ENCODE results near the gene NBPF12.
"Not testable (repeated sequence)": the region's sequence is repeated elsewhere in the genome, so short reads cannot be mapped to it uniquely, and the experiment has no call there.

DNA sequence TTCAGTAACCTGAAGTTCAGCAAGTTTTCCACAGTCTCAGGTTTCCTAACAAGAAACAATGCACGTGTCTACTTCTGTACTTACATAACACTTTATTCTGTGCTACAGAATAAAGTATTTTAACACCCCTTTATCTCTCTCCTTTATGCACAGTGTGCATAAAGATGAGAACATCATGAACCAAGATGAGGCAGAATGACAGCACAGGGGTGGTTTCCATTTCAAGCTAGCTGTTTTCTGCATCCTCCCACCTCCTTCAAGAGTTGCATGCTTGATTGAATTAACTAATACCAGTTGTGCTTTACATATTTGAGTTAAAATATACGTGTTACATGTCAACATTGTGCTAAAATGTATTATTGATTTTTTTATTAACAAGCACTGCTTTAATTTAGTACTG lies 14.0 kb upstream of the NBPF12 start:
- not testable (repeated sequence) for TF ChIP-seq JUN (CRISPR knock-in tag; IDR thresholded peaks at IDR 0.05); ZNF317 (CRISPR knock-in tag; IDR thresholded peaks at IDR 0.05; ENCODE audit: borderline replicate concordance, low read depth); NR1H2 (CRISPR knock-in tag; IDR thresholded peaks at IDR 0.05); NR3C1 (CRISPR knock-in tag; conservative IDR thresholded peaks at IDR 0.05; ENCODE audit: low read depth); NFATC4 (CRISPR knock-in tag; IDR thresholded peaks at IDR 0.05); FOXK1 (CRISPR knock-in tag; IDR thresholded peaks at IDR 0.05)
- TF ChIP-seq, protein P1, sequence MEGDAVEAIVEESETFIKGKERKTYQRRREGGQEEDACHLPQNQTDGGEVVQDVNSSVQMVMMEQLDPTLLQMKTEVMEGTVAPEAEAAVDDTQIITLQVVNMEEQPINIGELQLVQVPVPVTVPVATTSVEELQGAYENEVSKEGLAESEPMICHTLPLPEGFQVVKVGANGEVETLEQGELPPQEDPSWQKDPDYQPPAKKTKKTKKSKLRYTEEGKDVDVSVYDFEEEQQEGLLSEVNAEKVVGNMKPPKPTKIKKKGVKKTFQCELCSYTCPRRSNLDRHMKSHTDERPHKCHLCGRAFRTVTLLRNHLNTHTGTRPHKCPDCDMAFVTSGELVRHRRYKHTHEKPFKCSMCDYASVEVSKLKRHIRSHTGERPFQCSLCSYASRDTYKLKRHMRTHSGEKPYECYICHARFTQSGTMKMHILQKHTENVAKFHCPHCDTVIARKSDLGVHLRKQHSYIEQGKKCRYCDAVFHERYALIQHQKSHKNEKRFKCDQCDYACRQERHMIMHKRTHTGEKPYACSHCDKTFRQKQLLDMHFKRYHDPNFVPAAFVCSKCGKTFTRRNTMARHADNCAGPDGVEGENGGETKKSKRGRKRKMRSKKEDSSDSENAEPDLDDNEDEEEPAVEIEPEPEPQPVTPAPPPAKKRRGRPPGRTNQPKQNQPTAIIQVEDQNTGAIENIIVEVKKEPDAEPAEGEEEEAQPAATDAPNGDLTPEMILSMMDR (IDR thresholded peaks at IDR 0.05), result not testable (repeated sequence)
- TF ChIP-seq, protein P2, sequence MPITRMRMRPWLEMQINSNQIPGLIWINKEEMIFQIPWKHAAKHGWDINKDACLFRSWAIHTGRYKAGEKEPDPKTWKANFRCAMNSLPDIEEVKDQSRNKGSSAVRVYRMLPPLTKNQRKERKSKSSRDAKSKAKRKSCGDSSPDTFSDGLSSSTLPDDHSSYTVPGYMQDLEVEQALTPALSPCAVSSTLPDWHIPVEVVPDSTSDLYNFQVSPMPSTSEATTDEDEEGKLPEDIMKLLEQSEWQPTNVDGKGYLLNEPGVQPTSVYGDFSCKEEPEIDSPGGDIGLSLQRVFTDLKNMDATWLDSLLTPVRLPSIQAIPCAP (CRISPR knock-in tag; IDR thresholded peaks at IDR 0.05), result not testable (repeated sequence)
- TF ChIP-seq, protein P3, sequence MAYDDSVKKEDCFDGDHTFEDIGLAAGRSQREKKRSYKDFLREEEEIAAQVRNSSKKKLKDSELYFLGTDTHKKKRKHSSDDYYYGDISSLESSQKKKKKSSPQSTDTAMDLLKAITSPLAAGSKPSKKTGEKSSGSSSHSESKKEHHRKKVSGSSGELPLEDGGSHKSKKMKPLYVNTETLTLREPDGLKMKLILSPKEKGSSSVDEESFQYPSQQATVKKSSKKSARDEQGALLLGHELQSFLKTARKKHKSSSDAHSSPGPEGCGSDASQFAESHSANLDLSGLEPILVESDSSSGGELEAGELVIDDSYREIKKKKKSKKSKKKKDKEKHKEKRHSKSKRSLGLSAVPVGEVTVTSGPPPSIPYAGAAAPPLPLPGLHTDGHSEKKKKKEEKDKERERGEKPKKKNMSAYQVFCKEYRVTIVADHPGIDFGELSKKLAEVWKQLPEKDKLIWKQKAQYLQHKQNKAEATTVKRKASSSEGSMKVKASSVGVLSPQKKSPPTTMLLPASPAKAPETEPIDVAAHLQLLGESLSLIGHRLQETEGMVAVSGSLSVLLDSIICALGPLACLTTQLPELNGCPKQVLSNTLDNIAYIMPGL (CRISPR knock-in tag; IDR thresholded peaks at IDR 0.05), result not testable (repeated sequence)

Measured in WTC11 (cell line).